Naive thymus-derived CD8-positive, alpha-beta T cell (primary cell): ENCODE measurements around the gene ANKH. TPM values are rescaled to one million over a fixed set of nuclear protein-coding genes. Genes with fewer than 3 reads are reported as not detected.

Experiments used
- ATAC-seq, 2 donors: fragments of 150-1000 bp; cut with Tn5 transposase in 1 of 2; sonication (Bioruptor Pico), chemical (Tn5 transposase) in 1 of 2; 1 replicate in 1 of 2; 2 replicates in 1 of 2; pipeline ENCODE4 v1.10.0; 2021; ENCODE audit warnings: mild to moderate bottlenecking in 2 of 2, moderate library complexity in 2 of 2
- POLR2A ChIA-PET: fragments of 350-600 bp; sonication (Branson Sonifier 250); formaldehyde crosslinking; loops from one replicate; lab custom pipeline; 2021; ENCODE audit warnings: antibody characterized with exemption; lab: Charles Lee
- DNase-seq, 10 donors: peaks; one replicate each; pipeline versions ENCODE4 v3.0.0 to v3.0.0-alpha.2; 2020 to 2022
- H3K27ac Mint-ChIP-seq, 10 donors: one replicate each; pipeline ENCODE4 v1.8.0; 2020 to 2022; ENCODE audit warnings: mild to moderate bottlenecking in 10 of 10, mixed read lengths in 10 of 10, moderate library complexity in 4 of 10, inconsistent platforms in 1 of 10
- H3K27me3 Mint-ChIP-seq, 5 donors: one replicate each; pipeline ENCODE4 v1.8.0; 2021 to 2022; ENCODE audit warnings: mixed read lengths in 5 of 5
- H3K36me3 Mint-ChIP-seq, 3 donors: one replicate each; pipeline ENCODE4 v1.8.0; 2020 to 2022; ENCODE audit warnings: mixed read lengths in 3 of 3, mild to moderate bottlenecking in 2 of 3, inconsistent platforms in 1 of 3
- H3K4me1 Mint-ChIP-seq, 4 donors: one replicate each; pipeline ENCODE4 v1.8.0; 2021 to 2022; ENCODE audit warnings: mixed read lengths in 4 of 4
- H3K4me3 Mint-ChIP-seq, 10 donors: one replicate each; pipeline ENCODE4 v1.8.0; 2020 to 2022; ENCODE audit warnings: mild to moderate bottlenecking in 10 of 10, mixed read lengths in 10 of 10, moderate library complexity in 6 of 10, inconsistent platforms in 1 of 10
- H3K9me3 Mint-ChIP-seq, 9 donors: one replicate each; pipeline ENCODE4 v1.8.0; 2020 to 2022; ENCODE audit warnings: mixed read lengths in 9 of 9, mild to moderate bottlenecking in 3 of 9, inconsistent platforms in 1 of 9, moderate library complexity in 1 of 9
- polyA plus RNA-seq, 3 donors: library from polyadenylated mRNA; unstranded; fragments of 300-500 nt; fragmentation: Illumina TruSeq; gene quantifications; one replicate each; pipeline ENCODE4 v1.2.3, GENCODE V29; 2021
- total RNA-seq, 8 experiments: library from RNA in 2 of 8; stranded (reverse) in 2 of 8; gene quantifications; one replicate each; pipeline ENCODE4 v1.2.3 and lab custom pipeline; 2021 to 2026

The ANKH gene
- total and polyA plus RNA-seq, 5 experiments from 2014 or later, result 29.1 to 162 (median 41.3) TPM

GRCh38 chr5:14868771-14869170 is 2.8 kb downstream of the ANKH start:
- no peaks in the 10 kb centered on the region for H3K9me3 Mint-ChIP-seq
- peaks cover 0 to 3% (median 3%) of the 10 kb centered on the region in 3 donors for H3K36me3 Mint-ChIP-seq
- H3K27ac Mint-ChIP-seq, result peak overlapping the region; percentile 83 to 98 (median 96)
- H3K4me1 Mint-ChIP-seq, result peaks cover 31 to 54% (median 52%) of the 10 kb centered on the region in 4 donors
- POLR2A ChIA-PET, result interaction anchor here (0.8 to 4.2 kb wide), 4 partner anchors 21 to 162 kb away, joined by 3 to 34 read pairs (median 5); no protein-coding TSS in a partner anchor
- peak overlapping the region in 7 of 10 donors; percentile 69 to 100 (median 98) for H3K4me3 Mint-ChIP-seq
- ATAC-seq (no peak), DNase-seq (no peak)
- no peaks in the 10 kb centered on the region for H3K27me3 Mint-ChIP-seq

GRCh38 chr5:14864181-14864812 is 7.3 kb downstream of the ANKH start:
- Mint-ChIP-seq H3K4me1 (peaks cover 29 to 73% (median 54%) of the 10 kb centered on the region in 4 donors), H3K36me3 (peaks cover 0 to 16% (median 3%) of the 10 kb centered on the region in 3 donors), H3K4me3 (no peak overlapping the region), H3K27me3 (no peaks in the 10 kb centered on the region), H3K9me3 (no peaks in the 10 kb centered on the region), H3K27ac (no peak overlapping the region)
- POLR2A ChIA-PET, result no interaction called here
- DNase-seq, result no peak
- no peak for ATAC-seq

GRCh38 chr5:14863105-14863504 is 8.5 kb downstream of the ANKH start:
- peaks cover 25 to 71% (median 49%) of the 10 kb centered on the region in 4 donors for H3K4me1 Mint-ChIP-seq
- H3K9me3 Mint-ChIP-seq, result no peaks in the 10 kb centered on the region
- no peak for DNase-seq
- no peak overlapping the region for H3K4me3 Mint-ChIP-seq
- peak overlapping the region in 2 of 10 donors; percentile 39 to 67 for H3K27ac Mint-ChIP-seq
- ATAC-seq, result no peak
- peaks cover 0 to 16% (median 3%) of the 10 kb centered on the region in 3 donors for H3K36me3 Mint-ChIP-seq
- H3K27me3 Mint-ChIP-seq, result no peaks in the 10 kb centered on the region
- POLR2A ChIA-PET, result no interaction called here

- Mint-ChIP-seq H3K9me3 (no peaks in the 10 kb centered on the region), H3K4me1 (peaks cover 22 to 66% (median 45%) of the 10 kb centered on the region in 4 donors), H3K36me3 (peaks cover 0 to 19% (median 0%) of the 10 kb centered on the region in 3 donors), H3K27ac (peak overlapping the region in 8 of 10 donors; percentile 8 to 76 (median 59)), H3K27me3 (no peaks in the 10 kb centered on the region), H3K4me3 (no peak overlapping the region)
- DNase-seq (no peak), ATAC-seq (no peak)
- POLR2A ChIA-PET, result interaction anchor here (1.7 kb wide), 1 partner anchor 10 kb away, joined by 6 read pairs; the partner anchor contains the start of gene ANKH
Measured at GRCh38 chr5:14861123-14861765, 10.3 kb downstream of the ANKH start.

GRCh38 chr5:14859980-14860379 is 11.6 kb downstream of the ANKH start:
- Mint-ChIP-seq H3K9me3 (no peaks in the 10 kb centered on the region), H3K36me3 (peaks cover 0 to 23% (median 0%) of the 10 kb centered on the region in 3 donors), H3K4me3 (no peak overlapping the region), H3K4me1 (peaks cover 26 to 64% (median 46%) of the 10 kb centered on the region in 4 donors), H3K27me3 (no peaks in the 10 kb centered on the region), H3K27ac (peak overlapping the region in 1 of 10 donors; percentile 49)
- POLR2A ChIA-PET, result interaction anchor here (1.7 kb wide), 1 partner anchor 11 kb away, joined by 6 read pairs; the partner anchor contains the start of gene ANKH
- ATAC-seq (no peak), DNase-seq (no peak)

GRCh38 chr5:14859150-14859549 is 12.4 kb downstream of the ANKH start:
- POLR2A ChIA-PET, result no interaction called here
- no peak for ATAC-seq
- H3K27ac Mint-ChIP-seq, result no peak overlapping the region
- H3K4me1 Mint-ChIP-seq, result peaks cover 31 to 69% (median 48%) of the 10 kb centered on the region in 4 donors
- H3K27me3 Mint-ChIP-seq, result no peaks in the 10 kb centered on the region
- H3K36me3 Mint-ChIP-seq, result peaks cover 0 to 27% (median 0%) of the 10 kb centered on the region in 3 donors
- no peaks in the 10 kb centered on the region for H3K9me3 Mint-ChIP-seq
- no peak for DNase-seq
- no peak overlapping the region for H3K4me3 Mint-ChIP-seq

GRCh38 chr5:14855366-14855765 is 16.2 kb downstream of the ANKH start:
- ATAC-seq (no peak), DNase-seq (no peak)
- H3K27ac Mint-ChIP-seq, result peak overlapping the region in 4 of 10 donors; percentile 1 to 40 (median 22)
- no peak overlapping the region for H3K4me3 Mint-ChIP-seq
- peaks cover 0 to 32% (median 0%) of the 10 kb centered on the region in 3 donors for H3K36me3 Mint-ChIP-seq
- H3K4me1 Mint-ChIP-seq, result peaks cover 32 to 57% (median 39%) of the 10 kb centered on the region in 4 donors
- no peaks in the 10 kb centered on the region for H3K9me3 Mint-ChIP-seq
- H3K27me3 Mint-ChIP-seq, result no peaks in the 10 kb centered on the region
- POLR2A ChIA-PET, result no interaction called here

GRCh38 chr5:14854799-14855198 is 16.8 kb downstream of the ANKH start:
- H3K27me3 Mint-ChIP-seq, result no peaks in the 10 kb centered on the region
- no peaks in the 10 kb centered on the region for H3K9me3 Mint-ChIP-seq
- no peak for DNase-seq
- no peak overlapping the region for H3K4me3 Mint-ChIP-seq
- H3K4me1 Mint-ChIP-seq, result peaks cover 35 to 54% (median 39%) of the 10 kb centered on the region in 4 donors
- peaks cover 0 to 33% (median 0%) of the 10 kb centered on the region in 3 donors for H3K36me3 Mint-ChIP-seq
- H3K27ac Mint-ChIP-seq, result peak overlapping the region in 5 of 10 donors; percentile 12 to 64 (median 40)
- POLR2A ChIA-PET, result no interaction called here
- ATAC-seq, result no peak

- H3K4me1 Mint-ChIP-seq, result peaks cover 36 to 47% (median 38%) of the 10 kb centered on the region in 4 donors
- POLR2A ChIA-PET, result no interaction called here
- peaks cover 0 to 40% (median 4%) of the 10 kb centered on the region in 3 donors for H3K36me3 Mint-ChIP-seq
- H3K27me3 Mint-ChIP-seq, result no peaks in the 10 kb centered on the region
- no peaks in the 10 kb centered on the region for H3K9me3 Mint-ChIP-seq
- ATAC-seq (no peak), DNase-seq (no peak)
- H3K27ac Mint-ChIP-seq, result no peak overlapping the region
- H3K4me3 Mint-ChIP-seq, result no peak overlapping the region
Measured at GRCh38 chr5:14853685-14854084, 17.9 kb downstream of the ANKH start.

- POLR2A ChIA-PET, result no interaction called here
- Mint-ChIP-seq H3K9me3 (no peaks in the 10 kb centered on the region), H3K27me3 (no peaks in the 10 kb centered on the region), H3K4me1 (peaks cover 36 to 47% (median 39%) of the 10 kb centered on the region in 4 donors), H3K36me3 (peaks cover 0 to 45% (median 9%) of the 10 kb centered on the region in 3 donors), H3K27ac (no peak overlapping the region), H3K4me3 (no peak overlapping the region)
- DNase-seq (no peak), ATAC-seq (no peak)
Measured at GRCh38 chr5:14852779-14853178, 18.8 kb downstream of the ANKH start.

GRCh38 chr5:14851999-14852526 is 19.5 kb downstream of the ANKH start:
- peaks cover 0 to 51% (median 12%) of the 10 kb centered on the region in 3 donors for H3K36me3 Mint-ChIP-seq
- no peaks in the 10 kb centered on the region for H3K9me3 Mint-ChIP-seq
- H3K27ac Mint-ChIP-seq, result peak overlapping the region in 2 of 10 donors; percentile 19 to 21
- H3K4me3 Mint-ChIP-seq, result no peak overlapping the region
- POLR2A ChIA-PET, result no interaction called here
- DNase-seq (no peak), ATAC-seq (no peak)
- H3K27me3 Mint-ChIP-seq, result no peaks in the 10 kb centered on the region
- H3K4me1 Mint-ChIP-seq, result peaks cover 32 to 47% (median 39%) of the 10 kb centered on the region in 4 donors

GRCh38 chr5:14851597-14851996 is 20.0 kb downstream of the ANKH start:
- ATAC-seq (no peak), DNase-seq (no peak)
- peaks cover 31 to 43% (median 37%) of the 10 kb centered on the region in 4 donors for H3K4me1 Mint-ChIP-seq
- H3K36me3 Mint-ChIP-seq, result peaks cover 0 to 54% (median 14%) of the 10 kb centered on the region in 3 donors
- no peaks in the 10 kb centered on the region for H3K9me3 Mint-ChIP-seq
- H3K27ac Mint-ChIP-seq, result peak overlapping the region in 2 of 10 donors; percentile 19 to 27
- H3K4me3 Mint-ChIP-seq, result no peak overlapping the region
- H3K27me3 Mint-ChIP-seq, result no peaks in the 10 kb centered on the region
- POLR2A ChIA-PET, result no interaction called here
